DMS 273 (cell line): ENCODE measurements around the gene FANCM.
A peak's percentile ranks its signal among the peaks of the same experiment; 100 is the strongest.

Source experiments
- DNase-seq: peaks from one replicate; lab custom pipeline; 2025; ENCODE audit not compliant: unreplicated experiment; lab: John Stamatoyannopoulos, UW

FANCM gene, protein sequence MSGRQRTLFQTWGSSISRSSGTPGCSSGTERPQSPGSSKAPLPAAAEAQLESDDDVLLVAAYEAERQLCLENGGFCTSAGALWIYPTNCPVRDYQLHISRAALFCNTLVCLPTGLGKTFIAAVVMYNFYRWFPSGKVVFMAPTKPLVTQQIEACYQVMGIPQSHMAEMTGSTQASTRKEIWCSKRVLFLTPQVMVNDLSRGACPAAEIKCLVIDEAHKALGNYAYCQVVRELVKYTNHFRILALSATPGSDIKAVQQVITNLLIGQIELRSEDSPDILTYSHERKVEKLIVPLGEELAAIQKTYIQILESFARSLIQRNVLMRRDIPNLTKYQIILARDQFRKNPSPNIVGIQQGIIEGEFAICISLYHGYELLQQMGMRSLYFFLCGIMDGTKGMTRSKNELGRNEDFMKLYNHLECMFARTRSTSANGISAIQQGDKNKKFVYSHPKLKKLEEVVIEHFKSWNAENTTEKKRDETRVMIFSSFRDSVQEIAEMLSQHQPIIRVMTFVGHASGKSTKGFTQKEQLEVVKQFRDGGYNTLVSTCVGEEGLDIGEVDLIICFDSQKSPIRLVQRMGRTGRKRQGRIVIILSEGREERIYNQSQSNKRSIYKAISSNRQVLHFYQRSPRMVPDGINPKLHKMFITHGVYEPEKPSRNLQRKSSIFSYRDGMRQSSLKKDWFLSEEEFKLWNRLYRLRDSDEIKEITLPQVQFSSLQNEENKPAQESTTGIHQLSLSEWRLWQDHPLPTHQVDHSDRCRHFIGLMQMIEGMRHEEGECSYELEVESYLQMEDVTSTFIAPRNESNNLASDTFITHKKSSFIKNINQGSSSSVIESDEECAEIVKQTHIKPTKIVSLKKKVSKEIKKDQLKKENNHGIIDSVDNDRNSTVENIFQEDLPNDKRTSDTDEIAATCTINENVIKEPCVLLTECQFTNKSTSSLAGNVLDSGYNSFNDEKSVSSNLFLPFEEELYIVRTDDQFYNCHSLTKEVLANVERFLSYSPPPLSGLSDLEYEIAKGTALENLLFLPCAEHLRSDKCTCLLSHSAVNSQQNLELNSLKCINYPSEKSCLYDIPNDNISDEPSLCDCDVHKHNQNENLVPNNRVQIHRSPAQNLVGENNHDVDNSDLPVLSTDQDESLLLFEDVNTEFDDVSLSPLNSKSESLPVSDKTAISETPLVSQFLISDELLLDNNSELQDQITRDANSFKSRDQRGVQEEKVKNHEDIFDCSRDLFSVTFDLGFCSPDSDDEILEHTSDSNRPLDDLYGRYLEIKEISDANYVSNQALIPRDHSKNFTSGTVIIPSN (N-terminal part only)

DNA sequence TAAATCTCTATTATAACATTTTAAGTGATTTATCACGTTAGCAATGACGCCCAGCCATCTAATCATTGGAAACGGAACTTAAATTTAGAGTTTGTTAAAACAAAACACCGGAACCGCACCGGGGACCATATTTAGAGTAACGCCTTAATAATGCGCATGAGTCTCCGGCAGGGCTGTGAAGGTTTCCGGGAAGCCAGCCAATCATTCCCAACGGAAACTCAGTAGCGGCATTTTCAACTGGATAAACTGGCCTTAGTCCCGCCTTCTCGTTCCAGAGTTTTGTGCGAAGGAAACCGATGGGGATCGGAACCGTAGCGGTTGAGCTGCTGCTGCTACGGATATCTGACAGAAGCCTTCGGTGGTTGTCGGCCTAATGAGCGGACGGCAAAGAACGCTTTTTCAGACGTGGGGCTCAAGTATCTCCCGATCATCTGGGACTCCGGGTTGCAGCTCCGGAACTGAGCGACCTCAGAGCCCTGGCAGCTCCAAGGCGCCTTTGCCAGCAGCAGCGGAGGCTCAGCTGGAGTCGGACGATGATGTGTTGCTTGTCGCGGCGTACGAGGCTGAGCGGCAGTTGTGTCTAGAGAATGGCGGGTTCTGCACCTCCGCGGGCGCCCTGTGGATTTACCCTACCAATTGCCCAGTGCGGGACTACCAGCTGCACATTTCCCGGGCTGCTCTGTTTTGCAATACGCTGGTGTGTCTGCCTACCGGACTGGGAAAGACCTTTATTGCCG is at the start of gene FANCM:
Gene FANCM (plus strand): TSS at position 272 of the 737 bp plus-strand sequence. CDS start 102 bp downstream, at position 374.
- DNase-seq = peak; percentile 99

DNA sequence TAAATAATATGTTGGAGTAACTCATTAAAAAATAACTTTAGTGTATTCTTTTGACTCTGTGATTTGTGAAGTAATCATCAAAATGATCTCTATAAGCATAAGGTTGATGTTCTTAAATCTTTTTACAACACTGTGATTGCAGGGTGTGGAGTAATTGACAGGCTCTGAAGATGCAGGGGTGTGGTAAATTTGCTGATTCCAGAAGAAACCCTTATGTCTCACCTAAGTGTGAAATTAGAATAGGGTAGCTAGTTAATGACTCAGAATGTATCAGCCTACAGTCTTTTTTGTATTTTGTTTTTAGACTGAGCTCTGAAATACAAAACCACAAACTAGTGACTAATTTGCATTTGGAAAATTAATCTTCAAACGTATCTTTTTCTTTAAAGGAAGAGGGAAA is 45.9 kb upstream of the FANCM start:
- no peak for DNase-seq

DNA sequence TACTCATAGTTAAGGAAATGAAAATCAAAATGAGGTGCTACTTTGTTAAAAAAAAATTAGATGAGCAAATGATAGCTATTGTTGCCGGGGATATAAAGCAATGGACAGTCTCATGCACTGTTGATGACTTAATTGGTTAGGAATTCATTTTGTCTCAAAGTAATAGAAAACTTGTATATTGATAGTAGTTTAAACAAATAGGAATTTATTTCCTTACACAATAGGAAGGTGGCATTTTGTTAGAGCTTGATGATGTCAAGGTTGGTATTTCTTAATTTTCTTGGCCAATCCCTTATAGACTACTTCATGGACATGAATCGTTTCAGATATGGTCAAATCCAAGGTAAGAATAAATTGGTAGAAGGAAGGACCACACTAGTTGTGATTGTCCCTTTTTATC is 44.0 kb upstream of the FANCM start:
- no peak for DNase-seq

DNA sequence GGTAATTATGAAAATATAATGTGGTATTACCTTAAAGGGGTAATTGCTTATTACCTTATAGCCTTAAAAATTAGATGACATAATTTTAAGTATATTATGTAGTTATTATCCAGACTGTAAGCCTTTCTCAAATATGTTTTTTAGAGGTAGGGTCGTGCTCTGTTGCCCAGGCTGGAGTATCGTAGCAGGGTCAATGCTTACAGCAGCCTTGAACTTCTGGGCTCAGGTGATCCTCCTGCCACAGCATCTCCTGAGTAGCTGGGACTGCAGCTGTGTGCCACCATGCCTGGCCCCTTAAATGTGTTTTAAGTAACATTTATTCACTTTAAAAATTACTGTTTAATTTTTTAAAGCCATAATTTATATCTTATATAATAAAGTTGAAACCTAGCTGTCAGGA is 41.5 kb upstream of the FANCM start:
- DNase-seq = no peak

DNA sequence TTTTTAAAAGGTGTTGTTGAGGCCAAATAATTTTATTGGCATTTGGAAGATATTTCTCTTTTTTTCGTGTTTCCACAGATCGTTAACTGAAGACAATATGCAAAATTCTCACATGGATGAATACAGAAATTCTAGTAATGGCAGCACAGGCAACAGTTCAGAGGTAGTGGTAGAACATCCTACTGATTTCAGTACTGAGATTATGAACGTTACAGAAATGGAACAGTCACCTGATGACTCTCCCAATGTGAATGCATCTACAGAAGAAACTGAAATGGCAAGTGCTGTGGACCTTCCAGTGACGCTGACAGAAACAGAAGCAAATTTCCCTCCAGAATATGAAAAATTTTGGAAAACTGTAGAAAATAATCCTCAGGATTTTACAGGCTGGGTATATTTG is 40.6 kb upstream of the FANCM start:
- no peak for DNase-seq

DNA sequence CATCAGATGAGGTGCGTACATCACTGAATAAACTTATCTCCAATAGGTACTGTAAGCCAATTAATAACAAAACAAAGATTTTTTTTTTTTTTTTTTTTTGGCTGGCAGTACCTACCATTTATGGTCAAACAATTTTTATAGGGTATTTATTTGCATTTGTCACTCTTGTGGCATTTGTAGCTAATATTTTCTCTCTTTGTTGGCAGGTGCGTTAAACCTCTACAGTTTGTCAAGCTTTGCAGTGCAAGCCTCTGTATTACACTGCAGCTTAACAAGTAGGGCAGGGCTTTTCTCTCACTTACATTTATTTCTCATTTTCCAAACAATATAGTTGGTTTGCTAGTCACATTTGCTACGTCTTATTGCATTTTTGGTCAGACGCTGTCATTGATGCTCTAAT is 39.5 kb upstream of the FANCM start:
- no peak for DNase-seq

DNA sequence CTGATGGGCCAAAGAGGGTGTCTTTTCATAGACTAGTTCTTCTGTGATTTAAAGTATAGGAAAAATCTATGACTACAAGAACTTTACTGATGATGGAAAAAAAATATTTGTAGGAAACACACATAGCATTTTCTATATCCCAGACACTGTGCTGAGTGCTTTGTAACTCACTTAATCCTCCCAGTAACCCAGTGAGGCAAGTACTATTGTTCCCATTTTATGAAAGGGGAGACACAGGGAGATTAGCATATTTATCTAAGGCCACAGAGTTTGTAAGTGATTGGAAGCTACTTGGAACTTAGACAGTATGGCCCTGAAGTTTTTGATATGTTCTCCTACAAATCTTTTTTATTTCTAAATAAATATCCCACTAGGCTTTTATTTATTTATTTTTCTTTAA is 31.9 kb upstream of the FANCM start:
- DNase-seq = no peak

DNA sequence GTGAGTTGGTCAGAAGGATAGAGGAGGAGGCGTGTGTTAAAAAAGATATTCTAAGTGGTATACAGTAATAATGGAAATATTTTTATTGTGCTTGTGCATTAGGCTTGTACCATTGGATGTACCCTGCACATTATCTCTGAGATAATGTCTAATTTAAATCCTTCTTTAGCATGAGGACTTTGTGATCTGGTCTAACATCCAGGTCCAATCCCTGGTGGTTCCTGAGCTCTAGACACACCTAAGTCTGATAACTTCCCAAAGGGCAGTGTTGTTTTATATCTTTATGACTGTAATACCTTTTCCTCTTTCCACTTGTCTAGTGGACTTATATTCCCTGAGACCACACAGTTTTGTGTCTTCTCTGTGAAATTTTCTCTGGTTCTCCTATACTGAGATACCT is 31.2 kb upstream of the FANCM start:
- DNase-seq = no peak

DNA sequence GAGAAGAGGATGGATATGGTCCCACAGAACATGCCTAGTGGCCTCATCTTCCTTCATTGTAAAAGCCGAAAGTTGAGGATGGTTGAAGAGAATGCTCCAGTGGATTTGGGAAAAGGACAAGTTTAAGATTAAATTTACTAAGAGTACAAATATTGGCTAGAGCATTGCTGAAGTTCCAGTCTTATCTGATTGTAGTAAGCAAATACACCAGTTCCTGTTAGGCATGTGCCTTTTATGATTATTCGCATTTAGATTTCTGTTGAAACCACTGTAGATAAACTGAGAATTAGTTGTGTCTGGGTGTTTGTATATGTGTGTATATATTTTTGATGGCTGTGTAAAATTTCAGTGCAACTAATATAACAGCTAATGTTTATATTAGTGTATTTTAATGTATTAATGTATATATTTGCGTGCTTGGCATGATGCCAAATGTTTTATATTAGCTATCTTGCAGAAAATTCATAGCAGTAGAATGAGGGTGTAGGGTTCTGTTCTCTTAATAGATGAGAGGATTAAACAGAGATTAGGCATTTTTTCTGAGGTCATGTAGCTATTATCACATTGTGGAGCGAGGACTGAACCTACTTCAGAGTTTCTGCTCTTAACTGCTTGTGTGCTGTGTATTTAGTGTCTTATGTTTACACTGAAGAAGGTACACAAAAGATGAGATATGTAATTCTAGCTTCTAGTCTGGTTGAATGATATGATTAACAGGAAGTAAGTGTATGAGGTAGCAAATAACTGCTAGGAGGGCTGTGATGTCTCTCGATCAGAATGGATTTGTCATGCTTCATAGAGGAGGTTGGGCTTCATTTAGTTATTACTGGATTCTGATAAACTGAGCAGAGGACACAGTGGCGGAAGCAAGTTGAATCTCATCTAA is 22.6 kb upstream of the FANCM start:
- peak; percentile 9 for DNase-seq

DNA sequence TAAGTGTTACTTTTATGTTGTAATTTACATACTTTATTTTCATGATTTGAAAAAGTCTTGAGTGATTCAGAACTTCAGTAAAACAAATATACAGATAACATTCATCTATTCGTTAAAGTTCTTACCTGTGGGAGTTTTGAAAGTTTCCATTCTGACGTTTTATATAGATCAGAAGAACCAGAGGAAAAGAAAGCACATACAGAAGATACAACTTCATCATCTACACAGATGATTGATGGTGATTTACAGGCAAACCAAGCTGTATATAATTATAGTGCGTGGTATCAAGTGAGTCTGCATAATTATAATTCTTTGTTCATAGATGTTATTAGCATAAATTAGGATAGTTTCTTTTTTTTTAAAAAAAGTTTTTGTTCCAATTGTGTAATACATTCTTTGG is 21.4 kb upstream of the FANCM start:
- no peak for DNase-seq

DNA sequence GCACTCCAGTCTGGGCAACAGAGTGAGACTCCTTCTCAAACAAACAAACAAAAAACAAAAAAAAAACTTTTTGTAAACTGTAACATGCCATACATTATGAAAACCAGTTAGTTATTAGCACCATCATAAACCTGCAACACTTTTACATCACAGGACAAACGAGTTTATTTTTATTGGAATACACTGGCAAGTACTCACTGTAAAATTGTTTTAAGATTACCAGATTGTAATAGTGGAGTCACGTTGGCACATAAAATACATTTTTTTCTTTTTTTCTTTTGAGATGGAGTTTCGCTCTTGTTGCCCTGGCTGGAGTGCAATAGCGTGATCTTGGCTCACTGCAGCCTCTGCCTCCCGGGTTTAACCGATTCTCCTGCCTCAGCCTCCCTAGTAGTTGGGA is 17.1 kb upstream of the FANCM start:
- no peak for DNase-seq

DNA sequence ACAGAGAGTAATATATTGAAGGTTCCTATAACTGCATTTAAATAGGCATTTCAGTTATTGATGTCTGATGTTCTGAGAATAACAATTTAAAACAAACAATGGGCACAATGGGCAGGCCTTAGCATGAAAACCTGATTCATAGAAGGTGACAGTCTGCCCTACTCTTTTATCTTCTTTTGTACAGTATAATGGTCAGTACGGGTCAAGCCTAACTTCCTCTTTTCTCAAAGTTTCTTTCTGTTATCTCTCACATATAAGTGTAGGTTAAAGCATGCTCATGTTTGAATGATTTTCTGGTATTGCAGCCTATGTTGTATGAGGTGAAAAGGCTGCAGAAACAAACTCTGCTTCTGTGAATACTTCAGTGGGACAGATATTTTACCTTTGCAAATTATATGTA is 15.6 kb upstream of the FANCM start:
- DNase-seq = no peak

DNA sequence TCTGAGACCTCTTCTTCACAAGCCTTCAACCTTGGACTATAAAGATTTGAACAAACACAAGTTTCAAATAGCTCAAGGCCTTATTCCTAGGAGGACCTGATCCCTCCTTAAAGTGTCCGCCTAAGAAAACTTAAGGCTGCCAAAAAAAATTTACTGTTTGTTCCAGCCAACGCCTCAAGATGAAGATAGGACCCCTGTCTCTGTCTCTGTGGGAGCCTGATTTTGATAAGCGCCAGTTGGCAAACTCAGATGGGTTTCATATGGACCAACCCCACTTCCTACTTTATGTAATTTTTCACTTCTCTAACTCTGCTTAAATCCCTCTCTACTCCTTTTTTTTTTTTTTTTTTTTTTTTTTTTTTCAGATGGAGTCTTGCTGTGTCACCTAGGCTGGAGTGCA is 12.5 kb upstream of the FANCM start:
- DNase-seq = no peak

DNA sequence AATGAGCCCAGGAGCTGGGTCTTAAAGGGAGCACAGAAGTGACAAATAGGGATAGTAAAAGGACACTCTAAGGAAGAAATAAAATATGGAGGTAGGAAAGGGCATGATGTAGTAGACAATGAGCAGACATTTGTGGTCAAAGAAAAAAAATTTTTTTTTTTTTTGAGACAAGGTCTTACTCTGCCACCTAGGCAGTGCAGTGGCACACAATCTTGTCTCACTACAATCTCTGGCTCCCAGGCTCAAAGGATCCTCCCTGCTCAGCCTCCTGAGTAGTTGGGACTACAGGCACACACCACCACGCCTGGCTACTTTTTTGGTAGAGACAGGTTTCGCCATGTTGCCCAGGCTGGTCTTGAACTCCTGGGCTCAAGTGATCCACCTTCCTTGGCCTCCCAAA is 10.0 kb upstream of the FANCM start:
- no peak for DNase-seq

DNA sequence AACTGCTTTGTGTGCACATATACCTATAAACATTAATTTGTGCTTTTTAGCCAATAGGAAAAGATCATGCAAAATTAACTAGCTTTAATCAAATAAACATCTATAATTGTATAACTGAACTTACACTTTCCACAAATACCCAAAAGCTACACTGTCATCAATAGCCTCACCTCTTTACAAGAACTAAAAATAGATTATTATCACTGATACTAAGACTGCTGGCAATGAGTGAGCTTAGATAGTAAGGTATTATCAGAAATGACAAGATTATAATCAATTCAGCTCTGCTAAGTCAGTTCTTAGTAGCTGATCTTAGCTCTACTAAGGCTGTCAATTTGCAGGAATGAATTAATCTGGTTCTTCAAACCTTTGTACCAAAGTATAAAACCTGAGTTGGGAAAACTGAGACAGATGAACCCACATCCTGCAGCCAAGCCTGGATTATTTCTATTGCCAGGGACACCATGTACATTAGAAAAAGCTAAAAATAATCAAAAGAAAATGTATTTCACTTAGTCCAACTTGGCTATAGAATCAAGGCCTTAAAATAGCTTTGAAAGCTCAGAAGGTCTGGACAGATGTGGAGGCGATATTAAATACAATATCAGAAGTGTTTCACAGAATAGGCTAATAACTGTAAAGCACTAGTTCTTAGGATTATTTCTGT is 6.6 kb upstream of the FANCM start:
- DNase-seq = no peak

DNA sequence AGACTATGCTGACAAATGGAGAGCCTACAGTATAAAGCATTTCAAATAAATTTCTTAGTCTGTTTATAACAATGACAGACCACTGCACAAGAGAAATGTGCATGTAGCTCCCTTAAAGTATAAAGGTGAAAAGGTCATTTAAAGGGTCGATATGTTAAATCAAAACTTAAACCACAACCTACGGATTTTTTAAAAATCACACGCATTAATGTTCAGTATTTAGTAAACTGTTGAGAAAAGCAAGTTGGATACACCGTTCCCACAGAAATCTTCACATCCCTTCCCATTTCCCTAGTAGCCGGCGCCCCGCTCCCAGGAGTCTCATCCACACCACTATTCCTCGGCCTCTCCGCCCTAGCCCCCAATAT is 2.1 kb upstream of the FANCM start:
- peak; percentile 29 for DNase-seq

DNA sequence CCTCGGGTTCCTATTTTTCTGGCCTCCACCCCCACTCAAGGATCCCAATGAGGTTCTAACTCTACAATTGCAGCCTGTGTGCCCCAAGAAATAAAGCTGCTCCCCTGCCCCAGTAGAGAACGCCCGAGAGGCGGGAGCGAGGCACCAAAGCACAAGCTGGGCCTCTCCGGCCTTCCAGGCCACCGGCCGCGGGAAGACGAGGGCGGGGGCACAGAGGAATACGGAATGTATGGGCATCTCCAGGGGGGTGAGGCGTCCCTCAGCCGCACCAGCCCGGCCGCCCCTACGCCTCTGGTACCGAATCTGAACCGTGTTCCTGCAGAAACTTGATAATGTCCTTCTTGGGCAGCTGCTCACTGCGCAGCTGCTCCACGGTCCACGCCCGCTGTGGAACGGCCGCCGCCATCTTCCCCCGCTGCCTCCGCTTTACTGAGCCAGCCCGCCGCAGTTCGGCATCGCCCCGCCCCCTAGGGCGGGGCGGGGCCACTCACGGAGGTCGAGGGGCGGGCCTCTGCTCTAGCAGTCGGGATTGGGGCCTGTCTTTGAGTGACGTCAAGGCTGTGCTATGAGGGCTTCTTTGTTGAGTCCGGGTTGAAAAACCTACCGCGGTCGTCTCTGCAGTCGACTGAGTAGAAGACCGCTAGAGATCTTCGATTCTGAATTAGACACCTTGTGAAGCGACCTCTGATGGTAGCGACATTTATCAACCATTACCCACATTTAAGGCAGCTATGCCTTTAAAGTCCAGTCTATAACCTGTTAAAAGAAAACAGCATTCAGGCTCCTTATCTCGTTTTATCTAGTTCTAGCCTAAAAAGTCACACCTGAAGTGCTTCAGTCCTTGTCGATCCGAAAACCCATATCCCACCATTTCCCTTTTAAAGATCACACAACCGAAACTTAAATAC is 1.4 kb upstream of the FANCM start, which contains the start of gene FKBP3:
Gene FKBP3 (minus strand): TSS at position 431 of the 908 bp plus-strand sequence. CDS start 25 bp downstream, at position 406.
- DNase-seq = peak; percentile 99

DNA sequence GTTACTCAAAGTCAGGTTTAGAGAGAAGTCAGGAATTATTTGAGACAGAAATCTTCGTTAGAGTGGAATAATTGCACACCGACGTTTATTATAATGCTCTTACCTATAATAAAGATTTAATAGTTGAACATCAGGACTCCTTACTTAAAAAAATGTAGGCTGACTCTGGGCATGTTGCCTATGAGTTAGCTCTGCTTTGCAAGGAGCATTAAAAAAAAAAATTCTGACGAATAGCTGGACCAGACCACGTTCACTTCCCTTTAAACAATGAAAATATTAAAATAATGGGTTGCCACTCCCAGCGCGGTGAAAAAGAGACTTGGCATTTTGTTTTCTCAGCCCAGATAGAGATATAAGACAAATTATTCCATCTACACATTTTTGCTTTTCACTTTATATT is 574 bp upstream of the FANCM start:
- DNase-seq = peak; percentile 58
